K562 (cell line): ENCODE measurements around the gene EIF3I. TPM values are rescaled to one million over a fixed set of nuclear protein-coding genes. Genes with fewer than 3 reads are reported as not detected.

Experiments used
- DIDO1 ChIP-seq: fragments of 450-650 bp; IDR thresholded peaks from 2 replicates; pipeline ENCODE4 v1.6.1; 2016; ENCODE audit warnings: low read depth, missing biosample characterization, missing genetic modification characterization
- DMBX1 ChIP-seq: fragments of 250-450 bp; sonication (Bioruptor Pico); IDR thresholded peaks from 2 replicates; pipeline ENCODE4 v1.8.0; 2022; ENCODE audit warnings: inconsistent platforms, mild to moderate bottlenecking, moderate library complexity, borderline replicate concordance
- FOXA3 ChIP-seq, 2 experiments: fragments of 450-650 bp in 1 of 2; sonication (generic) in 1 of 2; formaldehyde crosslinking; IDR thresholded peaks in 1 of 2; conservative IDR thresholded peaks in 1 of 2; 2 replicates each; pipeline versions ENCODE4 v1.4.0 to v1.8.0; 2020 to 2022; ENCODE audit warnings: mild to moderate bottlenecking in 2 of 2, missing genetic modification reagents in 1 of 2
- HDAC2 ChIP-seq: fragments of 450-650 bp; IDR thresholded peaks from 2 replicates; pipeline ENCODE4 v1.6.1; 2016; ENCODE audit warnings: mild to moderate bottlenecking
- ILF3 ChIP-seq: fragments of 450-650 bp; IDR thresholded peaks from 2 replicates; pipeline ENCODE4 v1.6.1; 2018; ENCODE audit warnings: antibody characterized with exemption, mild to moderate bottlenecking, moderate library complexity, borderline replicate concordance
- KLF16 ChIP-seq: IDR thresholded peaks from 2 replicates; pipeline ENCODE4 v1.6.1; 2016; ENCODE audit warnings: antibody characterized with exemption
- MTA2 ChIP-seq: fragments of 450-650 bp; IDR thresholded peaks from 2 replicates; pipeline ENCODE4 v1.6.1; 2016; ENCODE audit warnings: low read depth
- PRPF4 ChIP-seq: fragments of 200-400 bp; formaldehyde crosslinking; IDR thresholded peaks from one replicate; pipeline ENCODE4 v1.6.1; 2017; ENCODE audit warnings: low read length, low read depth, mild to moderate bottlenecking; ENCODE audit not compliant: insufficient read depth, poor library complexity, severe bottlenecking
- RBM22 ChIP-seq: fragments of 200-400 bp; formaldehyde crosslinking; IDR thresholded peaks from 2 replicates; pipeline ENCODE4 v1.6.1; 2018; ENCODE audit warnings: low read length, low read depth; ENCODE audit not compliant: poor library complexity, severe bottlenecking
- ZNF589 ChIP-seq: fragments of 200-800 bp; sonication (Bioruptor generic); IDR thresholded peaks from 2 replicates; pipeline ENCODE4 v1.6.1; 2016; ENCODE audit warnings: low read depth, missing genetic modification characterization, missing compliant biosample characterization
- polyA plus RNA-seq, 8 experiments: library from polyadenylated mRNA; depleted of rRNA in 4 of 8; stranded (reverse) in 5 of 8; unstranded in 3 of 8; fragments of >200 nt; fragmentation: Nextera tagmentation in 2 of 8; fragmentation: Illumina TruSeq in 1 of 8; extraction: Ambion mirVana in 2 of 8; extraction: Trizol in 1 of 8; gene quantifications; 2 replicates each; pipeline versions ENCODE4 v1.2.1 to v1.2.3, GENCODE V29; 2011 to 2014; ENCODE audit warnings: inconsistent platforms in 1 of 8, missing spikeins in 1 of 8
- total RNA-seq, 7 experiments: library from RNA; depleted of rRNA in 6 of 7; stranded (reverse); fragments of >200 nt in 6 of 7; fragmentation: Illumina TruSeq in 2 of 7; extraction: Trizol in 2 of 7; gene quantifications; 2 replicates each; pipeline versions ENCODE4 v1.2.1 to v1.2.3, GENCODE V29; 2011 to 2021; ENCODE audit warnings: low replicate concordance in 1 of 7
- TF ChIP-seq, protein P1 (sequence below), 2 experiments: fragments of 450-650 bp in 1 of 2; sonication (generic) in 1 of 2; formaldehyde crosslinking in 1 of 2; IDR thresholded peaks in 1 of 2; conservative IDR thresholded peaks in 1 of 2; 2 replicates each; pipeline versions ENCODE4 v1.6.1 to v1.8.1; 2016 to 2023; ENCODE audit warnings: mild to moderate bottlenecking in 2 of 2, moderate library complexity in 2 of 2, inconsistent platforms in 1 of 2, missing genetic modification reagents in 1 of 2
- TF ChIP-seq, protein P2 (sequence below): sonication (generic); formaldehyde crosslinking; IDR thresholded peaks from 2 replicates; pipeline ENCODE4 v1.8.1; 2023; ENCODE audit warnings: missing genetic modification reagents, mild to moderate bottlenecking, borderline replicate concordance
- TF ChIP-seq, protein P3 (sequence below): fragments of 450-650 bp; IDR thresholded peaks from 2 replicates; pipeline ENCODE4 v1.6.1; 2016; ENCODE audit warnings: missing biosample characterization, missing genetic modification characterization
- TF ChIP-seq, protein P4 (sequence below): sonication (generic); formaldehyde crosslinking; IDR thresholded peaks from 2 replicates; pipeline ENCODE4 v1.9.0; 2022; ENCODE audit warnings: mild to moderate bottlenecking, missing genetic modification reagents
- TF ChIP-seq, protein P5 (sequence below), 2 experiments: fragments of 200-800 bp in 1 of 2; sonication (Bioruptor generic) in 1 of 2; sonication (generic) in 1 of 2; formaldehyde crosslinking in 1 of 2; IDR thresholded peaks in 1 of 2; conservative IDR thresholded peaks in 1 of 2; 2 replicates each; pipeline versions ENCODE4 v1.5.0 to v1.6.1; 2016 to 2020; ENCODE audit warnings: missing compliant biosample characterization in 1 of 2, missing genetic modification characterization in 1 of 2, missing genetic modification reagents in 1 of 2

The EIF3I gene
- total and polyA plus RNA-seq, 9 of the 15 experiments (the other 6 are each of a cell fraction or from before 2014, with no cell fraction given) = 414 to 1,526 (median 635) TPM

DNA sequence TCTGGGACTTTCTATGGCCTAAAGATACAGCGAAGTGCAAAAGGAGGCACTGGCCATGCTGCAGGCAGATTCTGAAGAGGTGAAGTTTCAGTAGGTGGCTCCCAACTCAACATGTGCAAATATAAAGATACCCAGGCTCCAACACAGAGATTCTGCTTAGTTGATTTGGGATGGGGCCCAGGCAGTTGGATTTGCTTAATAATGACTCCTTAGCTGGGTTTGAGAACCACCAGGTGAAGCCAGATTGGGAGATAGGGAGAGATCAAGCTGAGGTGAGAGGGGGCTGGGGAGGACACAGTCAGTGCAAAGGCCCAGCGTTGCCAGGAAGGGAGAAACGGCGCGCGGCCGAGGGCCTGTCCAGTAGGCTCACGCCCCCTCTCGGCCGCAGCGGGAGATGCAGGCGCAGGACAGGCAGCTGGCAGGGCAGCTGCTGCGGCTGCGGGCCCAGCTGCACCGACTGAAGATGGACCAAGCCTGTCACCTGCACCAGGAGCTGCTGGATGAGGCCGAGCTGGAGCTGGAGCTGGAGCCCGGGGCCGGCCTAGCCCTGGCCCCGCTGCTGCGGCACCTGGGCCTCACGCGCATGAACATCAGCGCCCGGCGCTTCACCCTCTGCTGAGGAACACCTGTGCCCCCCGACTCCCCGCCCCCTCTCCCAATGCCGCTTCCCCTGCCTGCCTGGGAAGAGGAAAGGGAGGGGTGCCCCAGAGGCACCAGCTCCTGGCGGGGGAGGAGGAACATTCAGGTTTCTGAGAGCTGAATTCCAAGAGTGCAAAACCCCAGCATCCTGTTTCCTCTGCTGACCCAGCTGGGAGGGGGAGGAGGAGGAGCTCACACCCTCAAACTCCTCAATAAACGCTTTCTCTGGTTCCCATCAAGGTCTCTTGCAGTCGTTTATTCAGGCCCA lies 26.0 kb downstream of the EIF3I start (continued):
- TF ChIP-seq, protein P1, sequence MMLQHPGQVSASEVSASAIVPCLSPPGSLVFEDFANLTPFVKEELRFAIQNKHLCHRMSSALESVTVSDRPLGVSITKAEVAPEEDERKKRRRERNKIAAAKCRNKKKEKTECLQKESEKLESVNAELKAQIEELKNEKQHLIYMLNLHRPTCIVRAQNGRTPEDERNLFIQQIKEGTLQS (IDR thresholded peaks at IDR 0.05) = no peak
- TF ChIP-seq, protein P1 (CRISPR knock-in tag; conservative IDR thresholded peaks at IDR 0.05) = no peak
- 0 out of 2 replicates have a peak, but pooled peaks have one; percentile 21 for TF ChIP-seq DIDO1 (tag)
- TF ChIP-seq KLF16 = peak; percentile 57; the same call in 1 of the 2 replicates
- no peak for TF ChIP-seq FOXA3 (CRISPR knock-in tag; conservative IDR thresholded peaks at IDR 0.05 in 1 of 2, IDR thresholded peaks at IDR 0.05 in 1 of 2)
- peak; percentile 93 for TF ChIP-seq HDAC2
- TF ChIP-seq RBM22 = no peak
- TF ChIP-seq, protein P2, sequence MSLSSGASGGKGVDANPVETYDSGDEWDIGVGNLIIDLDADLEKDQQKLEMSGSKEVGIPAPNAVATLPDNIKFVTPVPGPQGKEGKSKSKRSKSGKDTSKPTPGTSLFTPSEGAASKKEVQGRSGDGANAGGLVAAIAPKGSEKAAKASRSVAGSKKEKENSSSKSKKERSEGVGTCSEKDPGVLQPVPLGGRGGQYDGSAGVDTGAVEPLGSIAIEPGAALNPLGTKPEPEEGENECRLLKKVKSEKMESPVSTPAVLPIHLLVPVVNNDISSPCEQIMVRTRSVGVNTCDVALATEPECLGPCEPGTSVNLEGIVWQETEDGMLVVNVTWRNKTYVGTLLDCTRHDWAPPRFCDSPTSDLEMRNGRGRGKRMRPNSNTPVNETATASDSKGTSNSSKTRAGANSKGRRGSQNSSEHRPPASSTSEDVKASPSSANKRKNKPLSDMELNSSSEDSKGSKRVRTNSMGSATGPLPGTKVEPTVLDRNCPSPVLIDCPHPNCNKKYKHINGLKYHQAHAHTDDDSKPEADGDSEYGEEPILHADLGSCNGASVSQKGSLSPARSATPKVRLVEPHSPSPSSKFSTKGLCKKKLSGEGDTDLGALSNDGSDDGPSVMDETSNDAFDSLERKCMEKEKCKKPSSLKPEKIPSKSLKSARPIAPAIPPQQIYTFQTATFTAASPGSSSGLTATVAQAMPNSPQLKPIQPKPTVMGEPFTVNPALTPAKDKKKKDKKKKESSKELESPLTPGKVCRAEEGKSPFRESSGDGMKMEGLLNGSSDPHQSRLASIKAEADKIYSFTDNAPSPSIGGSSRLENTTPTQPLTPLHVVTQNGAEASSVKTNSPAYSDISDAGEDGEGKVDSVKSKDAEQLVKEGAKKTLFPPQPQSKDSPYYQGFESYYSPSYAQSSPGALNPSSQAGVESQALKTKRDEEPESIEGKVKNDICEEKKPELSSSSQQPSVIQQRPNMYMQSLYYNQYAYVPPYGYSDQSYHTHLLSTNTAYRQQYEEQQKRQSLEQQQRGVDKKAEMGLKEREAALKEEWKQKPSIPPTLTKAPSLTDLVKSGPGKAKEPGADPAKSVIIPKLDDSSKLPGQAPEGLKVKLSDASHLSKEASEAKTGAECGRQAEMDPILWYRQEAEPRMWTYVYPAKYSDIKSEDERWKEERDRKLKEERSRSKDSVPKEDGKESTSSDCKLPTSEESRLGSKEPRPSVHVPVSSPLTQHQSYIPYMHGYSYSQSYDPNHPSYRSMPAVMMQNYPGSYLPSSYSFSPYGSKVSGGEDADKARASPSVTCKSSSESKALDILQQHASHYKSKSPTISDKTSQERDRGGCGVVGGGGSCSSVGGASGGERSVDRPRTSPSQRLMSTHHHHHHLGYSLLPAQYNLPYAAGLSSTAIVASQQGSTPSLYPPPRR (CRISPR knock-in tag) = no peak
- TF ChIP-seq, protein P3, sequence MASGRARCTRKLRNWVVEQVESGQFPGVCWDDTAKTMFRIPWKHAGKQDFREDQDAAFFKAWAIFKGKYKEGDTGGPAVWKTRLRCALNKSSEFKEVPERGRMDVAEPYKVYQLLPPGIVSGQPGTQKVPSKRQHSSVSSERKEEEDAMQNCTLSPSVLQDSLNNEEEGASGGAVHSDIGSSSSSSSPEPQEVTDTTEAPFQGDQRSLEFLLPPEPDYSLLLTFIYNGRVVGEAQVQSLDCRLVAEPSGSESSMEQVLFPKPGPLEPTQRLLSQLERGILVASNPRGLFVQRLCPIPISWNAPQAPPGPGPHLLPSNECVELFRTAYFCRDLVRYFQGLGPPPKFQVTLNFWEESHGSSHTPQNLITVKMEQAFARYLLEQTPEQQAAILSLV (tag) = no peak
- no peak for TF ChIP-seq MTA2
- TF ChIP-seq, protein P4, sequence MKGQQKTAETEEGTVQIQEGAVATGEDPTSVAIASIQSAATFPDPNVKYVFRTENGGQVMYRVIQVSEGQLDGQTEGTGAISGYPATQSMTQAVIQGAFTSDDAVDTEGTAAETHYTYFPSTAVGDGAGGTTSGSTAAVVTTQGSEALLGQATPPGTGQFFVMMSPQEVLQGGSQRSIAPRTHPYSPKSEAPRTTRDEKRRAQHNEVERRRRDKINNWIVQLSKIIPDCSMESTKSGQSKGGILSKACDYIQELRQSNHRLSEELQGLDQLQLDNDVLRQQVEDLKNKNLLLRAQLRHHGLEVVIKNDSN (CRISPR knock-in tag) = no peak
- TF ChIP-seq ZNF589 (CRISPR knock-in tag) = no peak
- no peak for TF ChIP-seq DMBX1 (CRISPR knock-in tag)
- TF ChIP-seq, protein P5, sequence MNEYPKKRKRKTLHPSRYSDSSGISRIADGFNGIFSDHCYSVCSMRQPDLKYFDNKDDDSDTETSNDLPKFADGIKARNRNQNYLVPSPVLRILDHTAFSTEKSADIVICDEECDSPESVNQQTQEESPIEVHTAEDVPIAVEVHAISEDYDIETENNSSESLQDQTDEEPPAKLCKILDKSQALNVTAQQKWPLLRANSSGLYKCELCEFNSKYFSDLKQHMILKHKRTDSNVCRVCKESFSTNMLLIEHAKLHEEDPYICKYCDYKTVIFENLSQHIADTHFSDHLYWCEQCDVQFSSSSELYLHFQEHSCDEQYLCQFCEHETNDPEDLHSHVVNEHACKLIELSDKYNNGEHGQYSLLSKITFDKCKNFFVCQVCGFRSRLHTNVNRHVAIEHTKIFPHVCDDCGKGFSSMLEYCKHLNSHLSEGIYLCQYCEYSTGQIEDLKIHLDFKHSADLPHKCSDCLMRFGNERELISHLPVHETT (CRISPR knock-in tag; conservative IDR thresholded peaks at IDR 0.05 in 1 of 2, IDR thresholded peaks at IDR 0.05 in 1 of 2) = no peak
- TF ChIP-seq ILF3 = no peak
- no peak for TF ChIP-seq PRPF4
